Erythroblast (primary cell): ENCODE data around the gene SGSH.

Source experiments
- GATA1 ChIP-seq: IDR thresholded peaks from 2 replicates; pipeline ENCODE4 v1.6.1; 2011; ENCODE audit warnings: low read depth, mild to moderate bottlenecking, control low read depth, low read length, moderate library complexity
- POLR2A ChIP-seq: IDR thresholded peaks from 2 replicates; pipeline ENCODE4 v1.6.1; 2011; ENCODE audit warnings: mild to moderate bottlenecking, low read length

- TF ChIP-seq POLR2A: no peak
- TF ChIP-seq GATA1: no peak
These were observed 2.3 kb downstream of the SGSH start for GRCh38 chr17:80217703-80218362.
